ENCODE results near the gene SUZ12. TPM values are rescaled to one million over a fixed set of nuclear protein-coding genes. Genes with fewer than 3 reads are reported as not detected.

The SUZ12 gene
- total RNA-seq = 10.6 and 13.5 TPM in 2 replicates

DNA sequence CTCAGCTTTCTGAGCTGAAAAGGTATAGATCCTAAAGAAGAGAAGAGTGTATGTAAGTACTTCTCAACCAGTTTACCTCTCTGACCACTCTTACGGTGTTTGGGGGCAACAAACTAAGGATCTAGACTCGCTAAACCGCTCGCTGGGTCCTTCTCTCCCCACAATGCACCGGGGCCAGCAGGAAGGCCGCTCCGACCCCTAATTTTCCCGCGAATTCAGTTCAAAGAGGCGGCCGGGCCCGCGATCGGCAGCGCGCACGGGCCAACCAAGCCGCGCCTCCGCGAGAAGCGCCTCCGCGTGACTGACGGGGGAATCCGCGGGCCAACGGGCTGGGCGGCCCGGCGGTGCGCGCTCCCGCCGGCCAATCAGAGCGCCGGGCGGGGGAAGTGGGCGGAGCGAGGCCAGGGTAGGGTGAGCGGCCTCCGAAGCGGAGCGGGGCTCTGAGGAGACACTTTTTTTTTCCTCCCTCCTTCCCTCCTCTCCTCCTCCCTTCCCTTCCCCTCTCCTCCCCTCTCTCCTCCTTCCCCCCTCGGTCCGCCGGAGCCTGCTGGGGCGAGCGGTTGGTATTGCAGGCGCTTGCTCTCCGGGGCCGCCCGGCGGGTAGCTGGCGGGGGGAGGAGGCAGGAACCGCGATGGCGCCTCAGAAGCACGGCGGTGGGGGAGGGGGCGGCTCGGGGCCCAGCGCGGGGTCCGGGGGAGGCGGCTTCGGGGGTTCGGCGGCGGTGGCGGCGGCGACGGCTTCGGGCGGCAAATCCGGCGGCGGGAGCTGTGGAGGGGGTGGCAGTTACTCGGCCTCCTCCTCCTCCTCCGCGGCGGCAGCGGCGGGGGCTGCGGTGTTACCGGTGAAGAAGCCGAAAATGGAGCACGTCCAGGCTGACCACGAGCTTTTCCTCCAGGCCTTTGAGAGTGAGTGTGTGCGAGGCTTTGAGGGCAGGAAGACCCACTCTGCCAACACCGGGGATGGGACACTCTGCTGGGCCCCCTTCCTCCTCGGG lies at the start of gene SUZ12:
Gene SUZ12, plus strand, starts transcription at position 393 of the 995 bp plus-strand sequence. Its CDS starts 240 bp downstream, at position 633.

DNA sequence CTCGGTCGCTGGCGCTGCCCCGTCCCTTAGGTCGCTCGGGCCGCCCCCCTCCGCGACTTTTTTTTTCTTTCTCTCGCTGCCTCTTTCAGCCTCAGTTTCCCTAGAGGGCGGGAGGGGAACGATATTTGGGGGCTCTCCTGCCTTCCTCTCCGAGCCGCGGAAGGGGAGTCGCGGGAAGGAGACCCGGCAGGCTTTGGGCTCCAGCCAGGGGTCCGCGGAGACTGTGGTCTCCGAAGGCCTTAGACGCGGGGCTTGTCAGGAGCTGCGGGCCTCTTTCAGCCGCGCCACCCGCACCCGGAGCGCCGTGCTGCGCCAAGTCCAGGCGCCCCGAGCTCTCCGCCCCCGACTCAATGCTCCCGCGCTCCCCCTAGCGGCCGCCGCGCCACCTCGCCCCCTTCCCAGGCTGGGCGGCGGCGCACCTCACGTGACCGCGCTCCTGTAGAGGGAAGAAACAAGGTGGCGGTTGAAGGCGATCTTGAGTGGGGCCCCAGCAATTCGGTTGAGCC lies 70.2 kb downstream of the SUZ12 start, which contains the start of gene LRRC37B:
Gene LRRC37B, plus strand, starts transcription at position 427 of the 506 bp plus-strand sequence. CDS start 14,010 bp downstream, outside the sequence.

Small RNAs within 50 kb of the gene (small RNA-seq; reads per million reads assigned to genes)
- gene AC090616.4 (not detected), gene RNA5SP437 (not detected)

Other genes starting within 250 kb of the SUZ12 start
- 46.1 and 60.0 TPM in 2 replicates for gene COPRS, start 77.8 kb upstream of the SUZ12 start, total RNA-seq
- 32.1 and 35.5 TPM in 2 replicates for gene UTP6, start 35.3 kb upstream of the SUZ12 start, total RNA-seq
- gene LRRC37B, start 70.4 kb downstream of the SUZ12 start, total RNA-seq = 28.1 and 29.4 TPM in 2 replicates
- 28.9 and 39.6 TPM in 2 replicates for gene RHOT1, start 205.5 kb downstream of the SUZ12 start, total RNA-seq